ENCODE results near the gene CYTH4. TPM values are rescaled to one million over a fixed set of nuclear protein-coding genes. Genes with fewer than 3 reads are reported as not detected.

Gene CYTH4
- total RNA-seq, 1 experiment from 2014 or later = 0.15 TPM

DNA sequence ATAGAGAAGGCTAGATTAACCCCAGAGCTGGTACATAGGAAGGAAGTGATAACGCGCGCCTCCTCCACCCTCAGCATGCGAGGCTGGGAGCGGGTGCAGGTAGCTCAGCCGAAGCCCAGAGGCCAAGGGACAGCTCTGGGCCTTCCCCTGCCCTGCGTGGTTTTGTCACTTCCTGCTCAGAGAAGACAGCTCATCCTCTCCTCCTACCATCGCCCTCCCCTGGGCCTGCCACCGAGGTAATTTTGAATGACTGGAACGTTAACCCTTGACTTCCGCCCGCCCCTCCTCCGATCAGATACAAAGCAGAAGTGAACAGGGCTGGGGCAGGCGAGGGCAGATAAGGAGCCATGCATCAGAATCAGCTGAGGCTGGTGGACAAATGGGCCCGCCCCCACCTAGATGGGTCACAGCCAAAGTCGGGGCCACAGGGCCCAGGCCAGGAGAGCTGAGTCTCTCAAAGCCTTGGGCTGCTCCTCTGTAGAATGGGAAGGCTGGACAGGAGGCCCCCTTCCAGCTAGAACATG, 39.9 kb upstream of the CYTH4 start:
- Mint-ChIP-seq H3K9me3 (no peaks in the 10 kb centered on the region), H3K4me3 (no peak overlapping the region), H3K4me1 (peaks cover 24% of the 10 kb centered on the region), H3K27me3 (ENCODE audit: low read depth) (peaks cover 1% of the 10 kb centered on the region), H3K36me3 (no peaks in the 10 kb centered on the region), H3K27ac (no peak overlapping the region)
- ChIA-PET POLR2A (no interaction called here), CTCF (interaction anchor here (0.5 to 6.7 kb wide), 4 partner anchors 18 to 440 kb away, joined by 3 to 83 read pairs (median 22); no protein-coding TSS in a partner anchor)
- ATAC-seq (peak; percentile 9; the same call in 1 of the 2 replicates), DNase-seq (ENCODE audit: low spot score) (no peak)
- no peak for TF ChIP-seq STAT6 (CRISPR knock-in tag; conservative IDR thresholded peaks at IDR 0.05; ENCODE audit: low read depth)
- TF ChIP-seq, protein P1, sequence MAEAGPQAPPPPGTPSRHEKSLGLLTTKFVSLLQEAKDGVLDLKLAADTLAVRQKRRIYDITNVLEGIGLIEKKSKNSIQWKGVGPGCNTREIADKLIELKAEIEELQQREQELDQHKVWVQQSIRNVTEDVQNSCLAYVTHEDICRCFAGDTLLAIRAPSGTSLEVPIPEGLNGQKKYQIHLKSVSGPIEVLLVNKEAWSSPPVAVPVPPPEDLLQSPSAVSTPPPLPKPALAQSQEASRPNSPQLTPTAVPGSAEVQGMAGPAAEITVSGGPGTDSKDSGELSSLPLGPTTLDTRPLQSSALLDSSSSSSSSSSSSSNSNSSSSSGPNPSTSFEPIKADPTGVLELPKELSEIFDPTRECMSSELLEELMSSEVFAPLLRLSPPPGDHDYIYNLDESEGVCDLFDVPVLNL (CRISPR knock-in tag; IDR thresholded peaks at IDR 0.05; ENCODE audit: borderline replicate concordance, low read depth) = no peak
- no peak for TF ChIP-seq KAT7 (CRISPR knock-in tag; IDR thresholded peaks at IDR 0.05; ENCODE audit: borderline replicate concordance)
- no peak for TF ChIP-seq IRF1 (CRISPR knock-in tag; IDR thresholded peaks at IDR 0.05)
- TF ChIP-seq MYBL2 (CRISPR knock-in tag; IDR thresholded peaks at IDR 0.05) = no peak
- no peak for TF ChIP-seq FOXP1 (CRISPR knock-in tag; IDR thresholded peaks at IDR 0.05; ENCODE audit: borderline replicate concordance)
- no peak for TF ChIP-seq TEAD1 (CRISPR knock-in tag; IDR thresholded peaks at IDR 0.05)
- TF ChIP-seq, protein P2, sequence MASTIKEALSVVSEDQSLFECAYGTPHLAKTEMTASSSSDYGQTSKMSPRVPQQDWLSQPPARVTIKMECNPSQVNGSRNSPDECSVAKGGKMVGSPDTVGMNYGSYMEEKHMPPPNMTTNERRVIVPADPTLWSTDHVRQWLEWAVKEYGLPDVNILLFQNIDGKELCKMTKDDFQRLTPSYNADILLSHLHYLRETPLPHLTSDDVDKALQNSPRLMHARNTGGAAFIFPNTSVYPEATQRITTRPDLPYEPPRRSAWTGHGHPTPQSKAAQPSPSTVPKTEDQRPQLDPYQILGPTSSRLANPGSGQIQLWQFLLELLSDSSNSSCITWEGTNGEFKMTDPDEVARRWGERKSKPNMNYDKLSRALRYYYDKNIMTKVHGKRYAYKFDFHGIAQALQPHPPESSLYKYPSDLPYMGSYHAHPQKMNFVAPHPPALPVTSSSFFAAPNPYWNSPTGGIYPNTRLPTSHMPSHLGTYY (CRISPR knock-in tag; IDR thresholded peaks at IDR 0.05) = no peak
- TF ChIP-seq ZNF121 (CRISPR knock-in tag; IDR thresholded peaks at IDR 0.05) = no peak
- TF ChIP-seq, protein P3, sequence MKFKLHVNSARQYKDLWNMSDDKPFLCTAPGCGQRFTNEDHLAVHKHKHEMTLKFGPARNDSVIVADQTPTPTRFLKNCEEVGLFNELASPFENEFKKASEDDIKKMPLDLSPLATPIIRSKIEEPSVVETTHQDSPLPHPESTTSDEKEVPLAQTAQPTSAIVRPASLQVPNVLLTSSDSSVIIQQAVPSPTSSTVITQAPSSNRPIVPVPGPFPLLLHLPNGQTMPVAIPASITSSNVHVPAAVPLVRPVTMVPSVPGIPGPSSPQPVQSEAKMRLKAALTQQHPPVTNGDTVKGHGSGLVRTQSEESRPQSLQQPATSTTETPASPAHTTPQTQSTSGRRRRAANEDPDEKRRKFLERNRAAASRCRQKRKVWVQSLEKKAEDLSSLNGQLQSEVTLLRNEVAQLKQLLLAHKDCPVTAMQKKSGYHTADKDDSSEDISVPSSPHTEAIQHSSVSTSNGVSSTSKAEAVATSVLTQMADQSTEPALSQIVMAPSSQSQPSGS (CRISPR knock-in tag; IDR thresholded peaks at IDR 0.05; ENCODE audit: borderline replicate concordance, low read depth) = no peak
- TF ChIP-seq MXD4 (CRISPR knock-in tag; IDR thresholded peaks at IDR 0.05; ENCODE audit: borderline replicate concordance) = no peak
- no peak for TF ChIP-seq GABPB1 (CRISPR knock-in tag; IDR thresholded peaks at IDR 0.05)
- no peak for TF ChIP-seq CREM (CRISPR knock-in tag; IDR thresholded peaks at IDR 0.05)
- TF ChIP-seq, protein P4, sequence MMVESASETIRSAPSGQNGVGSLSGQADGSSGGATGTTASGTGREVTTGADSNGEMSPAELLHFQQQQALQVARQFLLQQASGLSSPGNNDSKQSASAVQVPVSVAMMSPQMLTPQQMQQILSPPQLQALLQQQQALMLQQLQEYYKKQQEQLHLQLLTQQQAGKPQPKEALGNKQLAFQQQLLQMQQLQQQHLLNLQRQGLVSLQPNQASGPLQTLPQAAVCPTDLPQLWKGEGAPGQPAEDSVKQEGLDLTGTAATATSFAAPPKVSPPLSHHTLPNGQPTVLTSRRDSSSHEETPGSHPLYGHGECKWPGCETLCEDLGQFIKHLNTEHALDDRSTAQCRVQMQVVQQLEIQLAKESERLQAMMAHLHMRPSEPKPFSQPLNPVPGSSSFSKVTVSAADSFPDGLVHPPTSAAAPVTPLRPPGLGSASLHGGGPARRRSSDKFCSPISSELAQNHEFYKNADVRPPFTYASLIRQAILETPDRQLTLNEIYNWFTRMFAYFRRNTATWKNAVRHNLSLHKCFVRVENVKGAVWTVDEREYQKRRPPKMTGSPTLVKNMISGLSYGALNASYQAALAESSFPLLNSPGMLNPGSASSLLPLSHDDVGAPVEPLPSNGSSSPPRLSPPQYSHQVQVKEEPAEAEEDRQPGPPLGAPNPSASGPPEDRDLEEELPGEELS (CRISPR knock-in tag; IDR thresholded peaks at IDR 0.05) = no peak
- no peak for TF ChIP-seq ZNF317 (CRISPR knock-in tag; IDR thresholded peaks at IDR 0.05; ENCODE audit: borderline replicate concordance, low read depth)
- TF ChIP-seq, protein P5, sequence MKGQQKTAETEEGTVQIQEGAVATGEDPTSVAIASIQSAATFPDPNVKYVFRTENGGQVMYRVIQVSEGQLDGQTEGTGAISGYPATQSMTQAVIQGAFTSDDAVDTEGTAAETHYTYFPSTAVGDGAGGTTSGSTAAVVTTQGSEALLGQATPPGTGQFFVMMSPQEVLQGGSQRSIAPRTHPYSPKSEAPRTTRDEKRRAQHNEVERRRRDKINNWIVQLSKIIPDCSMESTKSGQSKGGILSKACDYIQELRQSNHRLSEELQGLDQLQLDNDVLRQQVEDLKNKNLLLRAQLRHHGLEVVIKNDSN (CRISPR knock-in tag; IDR thresholded peaks at IDR 0.05) = no peak
- TF ChIP-seq ZNF423 (CRISPR knock-in tag; IDR thresholded peaks at IDR 0.05) = no peak
